Measurements from ENCODE around the gene KANK2. TPM values are rescaled to one million over a fixed set of nuclear protein-coding genes. Genes with fewer than 3 reads are reported as not detected.

Gene KANK2
- polyA plus RNA-seq, 12 donors, result 100 to 164 (median 118) TPM; not detected in 1

GRCh38 chr19:11227195-11227886 lies 30.0 kb upstream of the KANK2 start:
- DNase-seq, result no peak

GRCh38 chr19:11226716-11227166 lies 29.4 kb upstream of the KANK2 start:
- no peak for DNase-seq

GRCh38 chr19:11225815-11226214 lies 28.5 kb upstream of the KANK2 start:
- DNase-seq, result no peak

- DNase-seq, result no peak
Measured at GRCh38 chr19:11225172-11225571, 27.8 kb upstream of the KANK2 start.

GRCh38 chr19:11224429-11224828 lies 27.1 kb upstream of the KANK2 start:
- no peak for DNase-seq

GRCh38 chr19:11223200-11223599 lies 25.9 kb upstream of the KANK2 start:
- no peak for DNase-seq

- no peak for DNase-seq
Measured at GRCh38 chr19:11221082-11221598, 23.8 kb upstream of the KANK2 start.

- no peak for DNase-seq
Measured at GRCh38 chr19:11214387-11214786, 17.0 kb upstream of the KANK2 start.

- DNase-seq, result no peak
Measured at GRCh38 chr19:11210656-11210928, 13.2 kb upstream of the KANK2 start.

GRCh38 chr19:11209839-11210655 lies 12.7 kb upstream of the KANK2 start:
- DNase-seq, result no peak

GRCh38 chr19:11208561-11209471 lies 11.5 kb upstream of the KANK2 start:
- DNase-seq, result no peak

GRCh38 chr19:11205939-11206570 lies 8.7 kb upstream of the KANK2 start:
- DNase-seq, result no peak

- no peak for DNase-seq
Measured at GRCh38 chr19:11204943-11205349, 7.6 kb upstream of the KANK2 start.

- DNase-seq, result no peak
Measured at GRCh38 chr19:11204076-11204602, 6.8 kb upstream of the KANK2 start.

GRCh38 chr19:11203194-11204075 lies 6.1 kb upstream of the KANK2 start:
- DNase-seq, result peak; percentile 61

- DNase-seq, result no peak
Measured at GRCh38 chr19:11202488-11203193, 5.3 kb upstream of the KANK2 start.

GRCh38 chr19:11201791-11202190 lies 4.4 kb upstream of the KANK2 start:
- DNase-seq, result no peak

GRCh38 chr19:11200931-11201330 lies 3.6 kb upstream of the KANK2 start:
- no peak for DNase-seq

GRCh38 chr19:11200015-11200574 lies 2.8 kb upstream of the KANK2 start:
- DNase-seq, result no peak
